ENCODE results near the gene CEP170B.
A peak's percentile ranks its signal among the peaks of the same experiment; 100 is the strongest.

The CEP170B gene

GRCh38 chr14:104865081-104865630 is at the start of gene CEP170B:
TSS of gene CEP170B (plus strand) at chr14:104865268. CDS start at chr14:104868451, 3,183 bp downstream.
- TF ChIP-seq JUND (IDR thresholded peaks at IDR 0.05; ENCODE audit: low read depth) = no peak
- DNase-seq (ENCODE audit: low read depth in 1 of 2, low spot score in 1 of 2) = peak; percentile 78 to 85
- in situ Hi-C loops (cut with HindIII; ENCODE audit: low pct_unique_long_range_greater_than_20kb, low sequenced_read_pairs) = no loop called here

- DNase-seq (ENCODE audit: low read depth in 1 of 2, low spot score in 1 of 2) = no peak
- in situ Hi-C loops (cut with HindIII; ENCODE audit: low pct_unique_long_range_greater_than_20kb, low sequenced_read_pairs) = no loop called here
- TF ChIP-seq JUND (IDR thresholded peaks at IDR 0.05; ENCODE audit: low read depth) = no peak
Measured at GRCh38 chr14:104816616-104816884, 48.5 kb upstream of the CEP170B start.

GRCh38 chr14:104817930-104818713 is 46.9 kb upstream of the CEP170B start:
- no peak for DNase-seq (ENCODE audit: low read depth in 1 of 2, low spot score in 1 of 2)
- no peak for TF ChIP-seq JUND (IDR thresholded peaks at IDR 0.05; ENCODE audit: low read depth)
- in situ Hi-C loops (cut with HindIII; ENCODE audit: low pct_unique_long_range_greater_than_20kb, low sequenced_read_pairs) = no loop called here

- in situ Hi-C loops (cut with HindIII; ENCODE audit: low pct_unique_long_range_greater_than_20kb, low sequenced_read_pairs) = no loop called here
- TF ChIP-seq JUND (IDR thresholded peaks at IDR 0.05; ENCODE audit: low read depth) = no peak
- DNase-seq (ENCODE audit: low read depth in 1 of 2, low spot score in 1 of 2) = no peak
Measured at GRCh38 chr14:104818714-104819161, 46.3 kb upstream of the CEP170B start.

GRCh38 chr14:104819361-104819781 is 45.7 kb upstream of the CEP170B start:
- no peak for DNase-seq (ENCODE audit: low read depth in 1 of 2, low spot score in 1 of 2)
- in situ Hi-C loops (cut with HindIII; ENCODE audit: low pct_unique_long_range_greater_than_20kb, low sequenced_read_pairs) = no loop called here
- no peak for TF ChIP-seq JUND (IDR thresholded peaks at IDR 0.05; ENCODE audit: low read depth)

- TF ChIP-seq JUND (IDR thresholded peaks at IDR 0.05; ENCODE audit: low read depth) = no peak
- DNase-seq (ENCODE audit: low read depth in 1 of 2, low spot score in 1 of 2) = peak; percentile 87 to 92
- in situ Hi-C loops (cut with HindIII; ENCODE audit: low pct_unique_long_range_greater_than_20kb, low sequenced_read_pairs) = no loop called here
Measured at GRCh38 chr14:104820669-104821228, 44.3 kb upstream of the CEP170B start.

- in situ Hi-C loops (cut with HindIII; ENCODE audit: low pct_unique_long_range_greater_than_20kb, low sequenced_read_pairs) = no loop called here
- TF ChIP-seq JUND (IDR thresholded peaks at IDR 0.05; ENCODE audit: low read depth) = no peak
- no peak for DNase-seq (ENCODE audit: low read depth in 1 of 2, low spot score in 1 of 2)
Measured at GRCh38 chr14:104821229-104821945, 43.7 kb upstream of the CEP170B start.

- in situ Hi-C loops (cut with HindIII; ENCODE audit: low pct_unique_long_range_greater_than_20kb, low sequenced_read_pairs) = no loop called here
- no peak for DNase-seq (ENCODE audit: low read depth in 1 of 2, low spot score in 1 of 2)
- no peak for TF ChIP-seq JUND (IDR thresholded peaks at IDR 0.05; ENCODE audit: low read depth)
Measured at GRCh38 chr14:104821971-104822608, 43.0 kb upstream of the CEP170B start.

GRCh38 chr14:104822821-104823615 is 42.0 kb upstream of the CEP170B start:
- DNase-seq (ENCODE audit: low read depth in 1 of 2, low spot score in 1 of 2) = no peak
- no peak for TF ChIP-seq JUND (IDR thresholded peaks at IDR 0.05; ENCODE audit: low read depth)
- in situ Hi-C loops (cut with HindIII; ENCODE audit: low pct_unique_long_range_greater_than_20kb, low sequenced_read_pairs) = no loop called here

- in situ Hi-C loops (cut with HindIII; ENCODE audit: low pct_unique_long_range_greater_than_20kb, low sequenced_read_pairs) = no loop called here
- no peak for TF ChIP-seq JUND (IDR thresholded peaks at IDR 0.05; ENCODE audit: low read depth)
- no peak for DNase-seq (ENCODE audit: low read depth in 1 of 2, low spot score in 1 of 2)
Measured at GRCh38 chr14:104824353-104824997, 40.6 kb upstream of the CEP170B start.

- no peak for TF ChIP-seq JUND (IDR thresholded peaks at IDR 0.05; ENCODE audit: low read depth)
- in situ Hi-C loops (cut with HindIII; ENCODE audit: low pct_unique_long_range_greater_than_20kb, low sequenced_read_pairs) = no loop called here
- DNase-seq (ENCODE audit: low read depth in 1 of 2, low spot score in 1 of 2) = peak; percentile 93 to 96
Measured at GRCh38 chr14:104826189-104826860, 38.7 kb upstream of the CEP170B start.

Measured in T47D (cell line).